IMR-90 (cell line): ENCODE measurements around the gene BRI3BP. TPM values are rescaled to one million over a fixed set of nuclear protein-coding genes. Genes with fewer than 3 reads are reported as not detected.
"Not testable (repeated sequence)": the region's sequence is repeated elsewhere in the genome, so short reads cannot be mapped to it uniquely, and the experiment has no call there.

ENCODE experiments used
- ATAC-seq: fragments of 200-7000 bp; cut with Tn5 transposase; 2 replicates; pipeline ENCODE4 v1.9.1; 2020; ENCODE audit warnings: low read depth, mild to moderate bottlenecking, moderate library complexity
- BruUV-seq: library from RNA; stranded (reverse); fragments of 400-500 nt; replicated peaks from 2 replicates; lab custom pipeline; 2021; lab: Mats Ljungman, UMichigan
- CTCF ChIA-PET: fragments of 300-600 bp; formaldehyde crosslinking; extraction: SDS; loops from one replicate; lab custom pipeline; 2021; ENCODE audit warnings: antibody characterized with exemption; lab: Yijun Ruan, JAX
- POLR2A ChIA-PET: fragments of 300-600 bp; sonication (Branson Sonifier 250); formaldehyde crosslinking; loops from one replicate; lab custom pipeline; 2022; ENCODE audit warnings: antibody characterized with exemption; ENCODE audit not compliant: unreplicated experiment; lab: Charles Lee
- DNase-seq: peaks from one replicate; pipeline ENCODE4 v3.0.0; 2013
- H2AFZ ChIP-seq: replicated peaks from 2 replicates; pipeline ENCODE3; 2013; ENCODE audit warnings: low read length, mild to moderate bottlenecking; ENCODE audit not compliant: poor library complexity
- H2AK5ac ChIP-seq: 2 replicates; pipeline ENCODE4 v1.6.1; 2013; ENCODE audit warnings: low read depth, low read length, inconsistent platforms
- H2AK9ac ChIP-seq: replicated peaks from 2 replicates; pipeline ENCODE3; 2013; ENCODE audit warnings: mild to moderate bottlenecking, low read depth, low read length, moderate library complexity; ENCODE audit not compliant: poor library complexity
- H2BK120ac ChIP-seq: 2 replicates; pipeline ENCODE4 v1.6.1; 2013; ENCODE audit warnings: low read depth, low read length, inconsistent platforms
- H2BK15ac ChIP-seq: 3 replicates; pipeline ENCODE4 v1.6.1; 2013; ENCODE audit warnings: low read depth, low read length, inconsistent platforms
- H2BK20ac ChIP-seq: 2 replicates; pipeline ENCODE4 v1.6.1; 2013; ENCODE audit warnings: low read depth, mild to moderate bottlenecking, inconsistent platforms, low read length, moderate library complexity
- H2BK5ac ChIP-seq: 2 replicates; pipeline ENCODE4 v1.6.1; 2013; ENCODE audit warnings: mild to moderate bottlenecking, low read depth, low read length, inconsistent platforms; ENCODE audit not compliant: poor library complexity, severe bottlenecking
- H3K14ac ChIP-seq: replicated peaks from 2 replicates; pipeline ENCODE4 v1.6.1; 2013; ENCODE audit warnings: low read depth, low read length, inconsistent platforms
- H3K18ac ChIP-seq: 2 replicates; pipeline ENCODE4 v1.6.1; 2013; ENCODE audit warnings: low read depth, low read length, control low read depth
- H3K23ac ChIP-seq: 2 replicates; pipeline ENCODE4 v1.6.1; 2013; ENCODE audit warnings: low read depth, low read length, inconsistent platforms
- H3K27ac ChIP-seq: 2 replicates; pipeline ENCODE4 v1.5.1; 2013; ENCODE audit warnings: mild to moderate bottlenecking, control low read depth, low read length; ENCODE audit not compliant: insufficient read depth
- H3K27me3 ChIP-seq: 2 replicates; pipeline ENCODE4 v1.6.1; 2013; ENCODE audit warnings: low read length; ENCODE audit not compliant: control insufficient read depth, insufficient read depth
- H3K36me3 ChIP-seq: 2 replicates; pipeline ENCODE4 v1.6.1; 2013; ENCODE audit warnings: low read length, mixed read lengths; ENCODE audit not compliant: control insufficient read depth, insufficient read depth
- H3K4ac ChIP-seq: 2 replicates; pipeline ENCODE4 v1.6.1; 2013; ENCODE audit warnings: low read depth, low read length, inconsistent platforms
- H3K4me1 ChIP-seq: 2 replicates; pipeline ENCODE4 v1.6.1; 2013; ENCODE audit warnings: low read length, mixed read lengths; ENCODE audit not compliant: control insufficient read depth, insufficient read depth
- H3K4me2 ChIP-seq: 2 replicates; pipeline ENCODE4 v1.6.1; 2013; ENCODE audit warnings: low read depth, mild to moderate bottlenecking, control low read depth, low read length, moderate library complexity
- H3K4me3 ChIP-seq: 2 replicates; pipeline ENCODE4 v1.5.1; 2013; ENCODE audit warnings: low read depth, mild to moderate bottlenecking, control low read depth, low read length, moderate library complexity; ENCODE audit not compliant: insufficient read depth
- H3K56ac ChIP-seq: 2 replicates; pipeline ENCODE4 v1.6.1; 2013; ENCODE audit warnings: low read length, inconsistent platforms; ENCODE audit not compliant: insufficient read depth; ENCODE audit errors: extremely low read depth
- H3K79me1 ChIP-seq, 2 experiments: 2 replicates each; pipeline ENCODE4 v1.6.1; 2013; ENCODE audit warnings: low read length in 2 of 2, inconsistent platforms in 1 of 2, low read depth in 1 of 2
- H3K9ac ChIP-seq: 2 replicates; pipeline ENCODE4 v1.6.1; 2013; ENCODE audit warnings: low read depth, low read length, control low read depth
- H3K9me1 ChIP-seq: 2 replicates; pipeline ENCODE4 v1.6.1; 2013; ENCODE audit warnings: low read length, inconsistent platforms; ENCODE audit not compliant: insufficient read depth
- H3K9me3 ChIP-seq: 2 replicates; pipeline ENCODE4 v1.6.1; 2013; ENCODE audit warnings: low read length; ENCODE audit not compliant: control insufficient read depth, insufficient read depth
- H4K20me1 ChIP-seq: 2 replicates; pipeline ENCODE4 v1.6.1; 2013; ENCODE audit warnings: low read length, inconsistent platforms; ENCODE audit not compliant: insufficient read depth
- H4K5ac ChIP-seq: 2 replicates; pipeline ENCODE4 v1.6.1; 2013; ENCODE audit warnings: mild to moderate bottlenecking, low read depth, low read length, control low read depth
- H4K8ac ChIP-seq, 2 experiments: 2 replicates each; pipeline ENCODE4 v1.6.1; 2013; ENCODE audit warnings: low read depth in 2 of 2, low read length in 2 of 2, control low read depth in 1 of 2, inconsistent platforms in 1 of 2
- H4K91ac ChIP-seq: 2 replicates; pipeline ENCODE4 v1.6.1; 2013; ENCODE audit warnings: low read depth, low read length, inconsistent platforms; ENCODE audit not compliant: insufficient read depth
- WGBS, 2 experiments: methylation state at CpG; one replicate each; pipeline versions ENCODE4 v1.1.5 to v1.1.7; 2013; ENCODE audit warnings: missing lambda C conversion rate in 2 of 2; ENCODE audit not compliant: insufficient read length in 1 of 2; ENCODE audit errors: extremely low coverage in 2 of 2; 5-methylcytosine and 5-hydroxymethylcytosine counted together
- dilution Hi-C: fragments of 300-500 bp; cut with HindIII; formaldehyde crosslinking; loops from one replicate; pipeline ENCODE4 v1.14.3; 2018; ENCODE audit warnings: low sequenced_read_pairs; ENCODE audit not compliant: unreplicated experiment
- in situ Hi-C: fragments of 300-500 bp; cut with MboI; formaldehyde crosslinking; loops from 3 replicates; pipeline ENCODE4 v1.14.3; 2019; ENCODE audit warnings: low sequenced_read_pairs, inconsistent platforms, mixed read lengths
- intact Hi-C: fragments of 100-400 bp; cut with micrococcal nuclease; formaldehyde crosslinking; loops from 2 replicates; pipeline ENCODE4 v1.10.0; 2022
- polyA plus RNA-seq, 3 experiments: library from polyadenylated mRNA; depleted of rRNA; stranded (reverse); fragments of >200 nt; gene quantifications; 2 replicates each; pipeline ENCODE4 v1.2.3, GENCODE V29; 2012; ENCODE audit warnings: low replicate concordance in 1 of 3
- total RNA-seq: library from RNA; depleted of rRNA; stranded (reverse); fragments of >200 nt; gene quantifications from 2 replicates; pipeline ENCODE4 v1.2.3, GENCODE V29; 2012

Gene BRI3BP
- total and polyA plus RNA-seq, 2 of the 4 experiments (the other 2 are of a cell fraction), result 2.5 to 2.8 TPM

- H3K14ac ChIP-seq, H2BK15ac ChIP-seq, H4K20me1 ChIP-seq, DNase-seq, H3K56ac ChIP-seq, H3K4me3 ChIP-seq, H3K9ac ChIP-seq, H4K5ac ChIP-seq, H2AK5ac ChIP-seq, ATAC-seq, H3K9me3 ChIP-seq, H4K91ac ChIP-seq, H2AK9ac ChIP-seq, BruUV-seq, H3K27ac ChIP-seq, H2BK20ac ChIP-seq, H3K18ac ChIP-seq, in situ Hi-C loops, H3K27me3 ChIP-seq, POLR2A ChIA-PET, H3K4me1 ChIP-seq, H2BK5ac ChIP-seq, dilution Hi-C loops, H3K23ac ChIP-seq, H2AFZ ChIP-seq, H3K4ac ChIP-seq, H3K9me1 ChIP-seq, intact Hi-C loops, H2BK120ac ChIP-seq, H3K4me2 ChIP-seq, H4K8ac ChIP-seq: not testable (repeated sequence)
- WGBS, 2 experiments, result no CpG with 5 or more reads among the region's 15 CpGs
- peaks cover 13 to 19% of the 10 kb centered on the region in 2 experiments for H3K79me1 ChIP-seq
- H3K36me3 ChIP-seq, result peaks cover 25% of the 10 kb centered on the region
- CTCF ChIA-PET, result interaction anchor here (0.6 kb wide), 1 partner anchor 75 kb away, joined by 3 read pairs; no protein-coding TSS in a partner anchor
These were observed 6.6 kb upstream of the BRI3BP start for GRCh38 chr12:124986876-124987275.
